ENCODE results near the gene TMEM43.

The TMEM43 gene

GRCh38 chr3:14154276-14154675, 29.4 kb downstream of the TMEM43 start:
- H3K4me3 ChIP-seq (ENCODE audit: insufficient read depth in 1 of 2, low read depth in 1 of 2, low read length in 2 of 2): no peak overlapping the region
- H2BK12ac ChIP-seq (ENCODE audit: low read length in 2 of 2): no peak overlapping the region
- DNase-seq: no peak
- no peak overlapping the region for H2BK5ac ChIP-seq (ENCODE audit: low read depth, low read length, poor library complexity, severe bottlenecking)
- H3K14ac ChIP-seq (ENCODE audit: low read length in 2 of 2): no peak overlapping the region
- H3K23ac ChIP-seq (ENCODE audit: low read length in 2 of 2): no peak overlapping the region
- H3K4me1 ChIP-seq (ENCODE audit: control insufficient read depth, insufficient read depth, low read depth, low read length): peaks cover 2% of the 10 kb centered on the region
- H3K27me3 ChIP-seq (ENCODE audit: control insufficient read depth in 1 of 2, insufficient read depth in 1 of 2, low read length in 2 of 2): no peaks in the 10 kb centered on the region
- H2AFZ ChIP-seq (ENCODE audit: low read depth, low read length): no peak overlapping the region
- H3K4ac ChIP-seq (ENCODE audit: low read depth in 1 of 2, low read length in 2 of 2): no peak overlapping the region
- no peak overlapping the region for H3K4me2 ChIP-seq (ENCODE audit: low read length, poor library complexity, severe bottlenecking)
- H3K36me3 ChIP-seq (ENCODE audit: control insufficient read depth in 1 of 2, insufficient read depth in 2 of 2, low read depth in 1 of 2, low read length in 2 of 2): peaks cover 70 to 91% of the 10 kb centered on the region in 2 experiments
- H4K8ac ChIP-seq (ENCODE audit: low read length): no peak overlapping the region
- H2AK5ac ChIP-seq (ENCODE audit: low read length, severe bottlenecking): no peak overlapping the region
- H3K18ac ChIP-seq (ENCODE audit: low read depth in 1 of 2, low read length in 2 of 2): no peak overlapping the region
- peaks cover 53% of the 10 kb centered on the region for H3K79me1 ChIP-seq (replicated peaks; ENCODE audit: low read length, poor library complexity, severe bottlenecking)
- no peak overlapping the region for H2BK120ac ChIP-seq (ENCODE audit: low read depth, low read length)
- 97% methylated on average over 5 of the region's 5 CpGs for WGBS
- H3K9me3 ChIP-seq (ENCODE audit: control insufficient read depth, low read length): no peaks in the 10 kb centered on the region
- H3K9ac ChIP-seq (ENCODE audit: low read length): no peak overlapping the region
- no peak overlapping the region for H3K27ac ChIP-seq (ENCODE audit: low read length, poor library complexity, severe bottlenecking)
- no peak overlapping the region for H4K91ac ChIP-seq (ENCODE audit: low read length)
- H2BK15ac ChIP-seq (ENCODE audit: low read depth, poor library complexity, severe bottlenecking): no peak overlapping the region

DNA sequence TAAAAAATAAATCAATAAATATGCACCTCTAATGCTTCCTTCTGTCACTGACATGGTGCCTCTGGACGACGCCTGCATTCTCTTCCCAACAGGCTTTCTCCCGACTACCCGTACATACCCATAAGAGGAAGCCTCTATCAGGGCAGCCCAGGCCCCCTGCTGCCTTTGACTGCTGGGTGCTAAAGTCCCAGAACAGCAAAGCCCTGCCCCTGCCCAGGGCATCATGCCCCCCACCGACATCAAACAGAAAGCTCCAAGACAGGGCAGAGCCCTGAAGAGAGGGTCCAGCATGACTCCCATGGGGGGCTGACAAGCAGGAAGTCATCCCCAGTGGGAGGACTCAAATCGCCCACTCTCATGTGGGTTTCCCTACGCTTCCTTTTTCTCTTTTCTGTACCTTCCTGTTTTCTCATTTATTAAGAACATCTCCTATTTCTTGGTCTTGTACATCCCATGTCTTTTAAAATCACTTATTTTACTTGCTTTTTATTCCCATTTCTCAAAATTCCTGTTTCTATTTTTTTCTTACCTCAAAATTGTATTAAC, 30.1 kb downstream of the TMEM43 start:
- Histone ChIP-seq H3K4ac (ENCODE audit: low read depth in 1 of 2, low read length in 2 of 2) (no peak overlapping the region), H3K4me2 (ENCODE audit: low read length, poor library complexity, severe bottlenecking) (no peak overlapping the region), H3K23ac (ENCODE audit: low read length in 2 of 2) (no peak overlapping the region), H2BK12ac (ENCODE audit: low read length in 2 of 2) (no peak overlapping the region), H3K14ac (ENCODE audit: low read length in 2 of 2) (no peak overlapping the region), H3K79me1 (replicated peaks; ENCODE audit: low read length, poor library complexity, severe bottlenecking) (peaks cover 55% of the 10 kb centered on the region), H3K27ac (ENCODE audit: low read length, poor library complexity, severe bottlenecking) (no peak overlapping the region), H3K4me3 (ENCODE audit: insufficient read depth in 1 of 2, low read depth in 1 of 2, low read length in 2 of 2) (no peak overlapping the region), H3K4me1 (ENCODE audit: control insufficient read depth, insufficient read depth, low read depth, low read length) (peaks cover 2% of the 10 kb centered on the region), H3K9ac (ENCODE audit: low read length) (no peak overlapping the region), H4K91ac (ENCODE audit: low read length) (no peak overlapping the region), H3K9me3 (ENCODE audit: control insufficient read depth, low read length) (no peaks in the 10 kb centered on the region), H2BK15ac (ENCODE audit: low read depth, poor library complexity, severe bottlenecking) (no peak overlapping the region), H3K18ac (ENCODE audit: low read depth in 1 of 2, low read length in 2 of 2) (no peak overlapping the region), H2AK5ac (ENCODE audit: low read length, severe bottlenecking) (no peak overlapping the region), H2BK5ac (ENCODE audit: low read depth, low read length, poor library complexity, severe bottlenecking) (no peak overlapping the region), H4K8ac (ENCODE audit: low read length) (no peak overlapping the region), H3K36me3 (ENCODE audit: control insufficient read depth in 1 of 2, insufficient read depth in 2 of 2, low read depth in 1 of 2, low read length in 2 of 2) (peaks cover 73 to 94% of the 10 kb centered on the region in 2 experiments), H3K27me3 (ENCODE audit: control insufficient read depth in 1 of 2, insufficient read depth in 1 of 2, low read length in 2 of 2) (no peaks in the 10 kb centered on the region), H2BK120ac (ENCODE audit: low read depth, low read length) (no peak overlapping the region), H2AFZ (ENCODE audit: low read depth, low read length) (no peak overlapping the region)
- no peak for DNase-seq
- whole genome bisulfite sequencing: 87% methylated on average over 7 of the region's 7 CpGs

GRCh38 chr3:14156201-14156600, 31.3 kb downstream of the TMEM43 start:
- H3K4me2 ChIP-seq (ENCODE audit: low read length, poor library complexity, severe bottlenecking): no peak overlapping the region
- peaks cover 2% of the 10 kb centered on the region for H3K4me1 ChIP-seq (ENCODE audit: control insufficient read depth, insufficient read depth, low read depth, low read length)
- H4K91ac ChIP-seq (ENCODE audit: low read length): no peak overlapping the region
- no peaks in the 10 kb centered on the region for H3K27me3 ChIP-seq (ENCODE audit: control insufficient read depth in 1 of 2, insufficient read depth in 1 of 2, low read length in 2 of 2)
- no peak overlapping the region for H2AFZ ChIP-seq (ENCODE audit: low read depth, low read length)
- no peak overlapping the region for H3K23ac ChIP-seq (ENCODE audit: low read length in 2 of 2)
- no peak overlapping the region for H4K8ac ChIP-seq (ENCODE audit: low read length)
- no peak overlapping the region for H2AK5ac ChIP-seq (ENCODE audit: low read length, severe bottlenecking)
- peaks cover 6% of the 10 kb centered on the region for H3K9me3 ChIP-seq (ENCODE audit: control insufficient read depth, low read length)
- no peak overlapping the region for H2BK12ac ChIP-seq (ENCODE audit: low read length in 2 of 2)
- no peak overlapping the region for H2BK15ac ChIP-seq (ENCODE audit: low read depth, poor library complexity, severe bottlenecking)
- no peak overlapping the region for H3K9ac ChIP-seq (ENCODE audit: low read length)
- no peak for DNase-seq
- H2BK120ac ChIP-seq (ENCODE audit: low read depth, low read length): no peak overlapping the region
- H3K4me3 ChIP-seq (ENCODE audit: insufficient read depth in 1 of 2, low read depth in 1 of 2, low read length in 2 of 2): no peak overlapping the region
- no peak overlapping the region for H3K14ac ChIP-seq (ENCODE audit: low read length in 2 of 2)
- no peak overlapping the region for H3K18ac ChIP-seq (ENCODE audit: low read depth in 1 of 2, low read length in 2 of 2)
- no peak overlapping the region for H2BK5ac ChIP-seq (ENCODE audit: low read depth, low read length, poor library complexity, severe bottlenecking)
- H3K27ac ChIP-seq (ENCODE audit: low read length, poor library complexity, severe bottlenecking): no peak overlapping the region
- peaks cover 65 to 95% of the 10 kb centered on the region in 2 experiments for H3K36me3 ChIP-seq (ENCODE audit: control insufficient read depth in 1 of 2, insufficient read depth in 2 of 2, low read depth in 1 of 2, low read length in 2 of 2)
- WGBS: 96% methylated on average over 7 of the region's 7 CpGs
- no peak overlapping the region for H3K4ac ChIP-seq (ENCODE audit: low read depth in 1 of 2, low read length in 2 of 2)
- peaks cover 60% of the 10 kb centered on the region for H3K79me1 ChIP-seq (replicated peaks; ENCODE audit: low read length, poor library complexity, severe bottlenecking)

DNA sequence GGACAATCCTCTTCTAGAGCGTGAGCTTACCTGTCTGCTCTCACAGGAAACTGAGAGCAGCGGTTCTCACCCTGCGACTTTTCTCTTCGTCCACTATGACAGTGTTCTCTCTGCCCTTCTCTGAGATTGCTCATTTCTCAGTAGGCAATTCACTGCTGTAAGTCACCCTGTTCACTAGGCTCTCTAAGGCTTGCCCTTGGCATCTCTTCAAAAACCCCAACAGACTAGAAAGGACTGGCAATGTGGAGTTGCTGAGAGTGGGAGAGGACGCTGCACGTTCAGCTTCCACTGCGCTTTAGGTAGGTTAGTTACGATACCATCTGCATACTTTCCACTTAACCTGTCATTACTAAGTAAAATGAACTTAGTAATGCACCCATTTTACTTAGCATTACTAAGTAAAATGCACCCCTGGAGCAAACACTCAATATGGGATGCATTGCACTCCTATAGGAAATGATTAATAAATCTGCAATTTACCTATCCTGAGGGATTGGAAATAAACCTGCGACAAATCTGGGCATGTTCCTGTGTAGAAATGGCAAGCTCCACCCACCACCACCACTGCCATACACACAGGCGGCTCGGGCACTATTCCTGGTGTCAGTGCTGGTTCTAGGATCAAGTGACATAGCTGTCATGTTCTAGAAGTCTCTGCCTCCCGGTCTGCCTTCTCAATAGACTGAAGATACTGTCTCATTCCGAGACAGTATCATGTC, 32.1 kb downstream of the TMEM43 start:
- Histone ChIP-seq H2AK5ac (ENCODE audit: low read length, severe bottlenecking) (no peak overlapping the region), H3K4me1 (ENCODE audit: control insufficient read depth, insufficient read depth, low read depth, low read length) (peaks cover 2% of the 10 kb centered on the region), H3K4ac (ENCODE audit: low read depth in 1 of 2, low read length in 2 of 2) (no peak overlapping the region), H3K4me3 (ENCODE audit: insufficient read depth in 1 of 2, low read depth in 1 of 2, low read length in 2 of 2) (no peak overlapping the region), H3K9me3 (ENCODE audit: control insufficient read depth, low read length) (peaks cover 14% of the 10 kb centered on the region), H3K27me3 (ENCODE audit: control insufficient read depth in 1 of 2, insufficient read depth in 1 of 2, low read length in 2 of 2) (no peaks in the 10 kb centered on the region), H3K4me2 (ENCODE audit: low read length, poor library complexity, severe bottlenecking) (no peak overlapping the region), H2BK120ac (ENCODE audit: low read depth, low read length) (no peak overlapping the region), H3K27ac (ENCODE audit: low read length, poor library complexity, severe bottlenecking) (no peak overlapping the region), H2BK12ac (ENCODE audit: low read length in 2 of 2) (no peak overlapping the region), H3K23ac (ENCODE audit: low read length in 2 of 2) (no peak overlapping the region), H3K9ac (ENCODE audit: low read length) (no peak overlapping the region), H2BK5ac (ENCODE audit: low read depth, low read length, poor library complexity, severe bottlenecking) (no peak overlapping the region), H3K14ac (ENCODE audit: low read length in 2 of 2) (no peak overlapping the region), H3K36me3 (ENCODE audit: control insufficient read depth in 1 of 2, insufficient read depth in 2 of 2, low read depth in 1 of 2, low read length in 2 of 2) (peaks cover 57 to 95% of the 10 kb centered on the region in 2 experiments), H2BK15ac (ENCODE audit: low read depth, poor library complexity, severe bottlenecking) (no peak overlapping the region), H3K18ac (ENCODE audit: low read depth in 1 of 2, low read length in 2 of 2) (no peak overlapping the region), H4K91ac (ENCODE audit: low read length) (no peak overlapping the region), H2AFZ (ENCODE audit: low read depth, low read length) (no peak overlapping the region), H3K79me1 (replicated peaks; ENCODE audit: low read length, poor library complexity, severe bottlenecking) (peaks cover 56% of the 10 kb centered on the region), H4K8ac (ENCODE audit: low read length) (no peak overlapping the region)
- 96% methylated on average over 13 of the region's 13 CpGs for WGBS
- DNase-seq: no peak
